Activated naive CD4-positive, alpha-beta T cell (primary cell): ENCODE measurements around the gene EPS15.
"Not testable (repeated sequence)": the region's sequence is repeated elsewhere in the genome, so short reads cannot be mapped to it uniquely, and the experiment has no call there.

Experiments used
- DNase-seq, 4 experiments: peaks; one replicate each; lab custom pipeline; 2025; lab: John Stamatoyannopoulos, UW

Gene EPS15

GRCh38 chr1:51464828-51465227, 54.2 kb downstream of the EPS15 start:
- DNase-seq: no peak

- DNase-seq: no peak
Observed at GRCh38 chr1:51463561-51463960, 55.5 kb downstream of the EPS15 start.

- DNase-seq: not testable (repeated sequence)
Observed at GRCh38 chr1:51462289-51462688, 56.8 kb downstream of the EPS15 start.

GRCh38 chr1:51454554-51454953, 64.5 kb downstream of the EPS15 start:
- no peak for DNase-seq

GRCh38 chr1:51453010-51453409, 66.1 kb downstream of the EPS15 start:
- no peak for DNase-seq

GRCh38 chr1:51448844-51449454, 70.1 kb downstream of the EPS15 start:
- not testable (repeated sequence) for DNase-seq

GRCh38 chr1:51445351-51446090, 73.5 kb downstream of the EPS15 start:
- no peak for DNase-seq

- no peak for DNase-seq
Observed at GRCh38 chr1:51444534-51445192, 74.4 kb downstream of the EPS15 start.

GRCh38 chr1:51444096-51444495, 75.0 kb downstream of the EPS15 start:
- no peak for DNase-seq

- DNase-seq: no peak
Observed at GRCh38 chr1:51443555-51443954, 75.5 kb downstream of the EPS15 start.

- DNase-seq: no peak
Observed at GRCh38 chr1:51442616-51443015, 76.5 kb downstream of the EPS15 start.

- DNase-seq: no peak
Observed at GRCh38 chr1:51442198-51442597, 76.9 kb downstream of the EPS15 start.

- DNase-seq: no peak
Observed at GRCh38 chr1:51439895-51440294, 79.2 kb downstream of the EPS15 start.

GRCh38 chr1:51439053-51439452, 80.0 kb downstream of the EPS15 start:
- no peak for DNase-seq

- DNase-seq: not testable (repeated sequence)
Observed at GRCh38 chr1:51437391-51437790, 81.7 kb downstream of the EPS15 start.

GRCh38 chr1:51435878-51436277, 83.2 kb downstream of the EPS15 start:
- no peak for DNase-seq

- DNase-seq: no peak
Observed at GRCh38 chr1:51433972-51434510, 85.0 kb downstream of the EPS15 start.

- no peak for DNase-seq
Observed at GRCh38 chr1:51433269-51433971, 85.6 kb downstream of the EPS15 start.

- DNase-seq: no peak
Observed at GRCh38 chr1:51432146-51432545, 86.9 kb downstream of the EPS15 start.

GRCh38 chr1:51427438-51427837, 91.6 kb downstream of the EPS15 start:
- DNase-seq: no peak

- no peak for DNase-seq
Observed at GRCh38 chr1:51425955-51426354, 93.1 kb downstream of the EPS15 start.

GRCh38 chr1:51425273-51425672, 93.8 kb downstream of the EPS15 start:
- DNase-seq: no peak
